ENCODE results near the gene MARK4.

The MARK4 gene

GRCh38 chr19:45349430-45349941 is 98.4 kb downstream of the MARK4 start:
- in situ Hi-C loops (cut with MboI; ENCODE audit: low sequenced_read_pairs), result no loop called here

DNA sequence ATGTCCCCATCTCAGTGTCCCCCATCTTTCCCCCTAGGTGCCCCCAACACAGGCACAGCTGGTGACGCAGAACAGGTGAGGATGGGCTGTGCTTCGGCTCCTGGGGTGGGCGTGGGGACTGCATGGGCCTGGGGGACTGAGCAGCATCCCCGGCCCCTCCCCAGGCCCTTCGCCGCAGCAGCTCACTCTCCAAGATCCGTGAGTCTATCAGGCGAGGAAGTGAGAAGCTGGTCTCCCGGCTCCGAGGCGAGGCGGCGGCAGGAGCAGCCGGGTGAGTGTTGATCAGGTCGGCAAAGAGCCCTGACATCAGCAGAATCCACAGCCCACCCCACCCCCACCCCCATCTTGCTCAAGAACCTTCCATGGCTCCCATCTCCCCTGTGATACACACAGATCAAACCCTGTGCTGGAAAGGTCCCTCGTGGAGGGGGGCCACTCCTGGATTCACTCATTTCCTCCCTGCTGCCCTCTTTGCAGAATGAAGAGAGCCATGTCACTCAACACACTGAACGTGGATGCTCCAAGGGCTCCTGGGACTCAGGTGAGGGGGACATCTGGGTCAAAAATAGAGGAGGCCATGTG is 99.5 kb downstream of the MARK4 start:
- Histone ChIP-seq H3K4me1 (no peaks in the 10 kb centered on the region), H3K36me3 (replicated peaks) (peaks cover 64% of the 10 kb centered on the region), H3K27me3 (ENCODE audit: low read depth) (no peaks in the 10 kb centered on the region), H3K4me3 (no peak overlapping the region), H3K9me3 (no peaks in the 10 kb centered on the region)
- DNase-seq (ENCODE audit: low spot score in 2 of 2), result no peak
- in situ Hi-C loops (cut with MboI; ENCODE audit: low sequenced_read_pairs), result no loop called here

More at GRCh38 chr19:45349430-45349941, 98.4 kb downstream of the MARK4 start:
- Histone ChIP-seq H3K36me3 (replicated peaks) (peaks cover 53% of the 10 kb centered on the region), H3K4me3 (no peak overlapping the region), H3K27me3 (ENCODE audit: low read depth) (no peaks in the 10 kb centered on the region), H3K9me3 (no peaks in the 10 kb centered on the region), H3K4me1 (no peaks in the 10 kb centered on the region)
- DNase-seq (ENCODE audit: low spot score in 2 of 2), result no peak

DNA sequence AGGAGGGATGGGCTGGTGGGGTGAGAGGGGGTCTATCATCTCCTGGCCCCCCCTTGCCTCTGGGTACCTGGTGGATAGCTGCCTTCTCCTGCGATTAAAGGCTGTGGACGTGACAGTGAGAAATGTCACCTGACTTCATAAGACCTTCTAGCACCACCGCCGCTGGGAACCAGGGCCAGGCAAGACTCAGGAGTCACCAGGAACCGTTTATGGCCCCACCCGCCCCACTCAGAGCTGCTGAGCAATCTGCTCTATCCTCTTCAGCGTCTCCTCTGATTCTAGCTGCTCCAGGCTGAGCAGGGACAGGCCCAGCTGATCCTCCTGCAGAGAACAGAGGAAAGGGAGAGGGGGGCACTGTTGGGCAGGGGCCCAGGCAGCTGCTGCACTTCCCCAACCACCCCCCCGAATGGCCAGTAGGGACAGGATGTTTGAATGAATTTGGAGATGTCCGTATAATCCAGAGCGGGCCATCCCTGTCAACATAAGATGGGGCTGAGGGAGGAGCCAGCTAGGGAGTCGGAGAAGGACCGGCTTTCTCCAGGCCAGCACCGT is 100.4 kb downstream of the MARK4 start:
- Histone ChIP-seq H3K9me3 (no peaks in the 10 kb centered on the region), H3K27me3 (ENCODE audit: low read depth) (no peaks in the 10 kb centered on the region), H3K4me1 (no peaks in the 10 kb centered on the region), H3K36me3 (replicated peaks) (peaks cover 73% of the 10 kb centered on the region), H3K4me3 (no peak overlapping the region)
- no peak for DNase-seq (ENCODE audit: low spot score in 2 of 2)
- in situ Hi-C loops (cut with MboI; ENCODE audit: low sequenced_read_pairs), result no loop called here

GRCh38 chr19:45352062-45352461 is 101.0 kb downstream of the MARK4 start:
- DNase-seq (ENCODE audit: low spot score in 2 of 2), result no peak
- in situ Hi-C loops (cut with MboI; ENCODE audit: low sequenced_read_pairs), result no loop called here

DNA sequence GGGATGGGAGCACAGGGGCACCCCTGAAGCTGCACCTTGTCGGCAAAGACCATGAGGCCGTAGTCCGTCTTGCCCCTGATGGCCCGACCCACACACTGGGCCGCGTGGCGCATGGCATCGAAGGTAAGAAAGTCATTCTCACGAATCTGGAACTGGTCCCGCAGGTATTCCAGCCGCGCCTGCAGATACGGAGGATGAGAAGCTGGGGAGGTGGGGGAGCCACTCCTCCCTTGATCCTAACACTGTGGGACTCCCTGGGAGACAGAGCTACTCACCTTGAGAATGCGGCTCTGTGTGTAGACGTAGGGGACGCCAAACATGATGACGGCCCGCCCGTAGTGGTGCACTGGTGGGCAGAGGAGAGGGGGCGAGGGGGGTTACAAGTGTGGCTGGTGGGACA is 101.4 kb downstream of the MARK4 start:
- no peaks in the 10 kb centered on the region for H3K27me3 ChIP-seq (ENCODE audit: low read depth)
- in situ Hi-C loops (cut with MboI; ENCODE audit: low sequenced_read_pairs), result no loop called here
- no peak overlapping the region for H3K4me3 ChIP-seq
- no peaks in the 10 kb centered on the region for H3K9me3 ChIP-seq
- no peak for DNase-seq (ENCODE audit: low spot score in 2 of 2)
- H3K36me3 ChIP-seq (replicated peaks), result peaks cover 83% of the 10 kb centered on the region
- no peaks in the 10 kb centered on the region for H3K4me1 ChIP-seq

More at GRCh38 chr19:45352062-45352461, 101.0 kb downstream of the MARK4 start:
- no peaks in the 10 kb centered on the region for H3K27me3 ChIP-seq (ENCODE audit: low read depth)
- no peaks in the 10 kb centered on the region for H3K9me3 ChIP-seq
- H3K4me3 ChIP-seq, result no peak overlapping the region
- peaks cover 79% of the 10 kb centered on the region for H3K36me3 ChIP-seq (replicated peaks)
- H3K4me1 ChIP-seq, result no peaks in the 10 kb centered on the region

GRCh38 chr19:45352914-45353796 is 102.1 kb downstream of the MARK4 start:
- Histone ChIP-seq H3K27me3 (ENCODE audit: low read depth) (no peaks in the 10 kb centered on the region), H3K9me3 (no peaks in the 10 kb centered on the region), H3K36me3 (replicated peaks) (peaks cover 90% of the 10 kb centered on the region), H3K4me3 (no peak overlapping the region), H3K4me1 (no peaks in the 10 kb centered on the region)
- in situ Hi-C loops (cut with MboI; ENCODE audit: low sequenced_read_pairs), result no loop called here
- DNase-seq (ENCODE audit: low spot score in 2 of 2), result no peak

GRCh38 chr19:45354241-45354842 is 103.3 kb downstream of the MARK4 start:
- Histone ChIP-seq H3K9me3 (no peaks in the 10 kb centered on the region), H3K27me3 (ENCODE audit: low read depth) (no peaks in the 10 kb centered on the region), H3K4me3 (no peak overlapping the region), H3K4me1 (no peaks in the 10 kb centered on the region), H3K36me3 (replicated peaks) (peaks cover 83% of the 10 kb centered on the region)
- DNase-seq (ENCODE audit: low spot score in 2 of 2), result no peak
- in situ Hi-C loops (cut with MboI; ENCODE audit: low sequenced_read_pairs), result no loop called here
